CD4-positive, alpha-beta memory T cell (primary cell): Measurements from ENCODE around the gene SRR. TPM values are rescaled to one million over a fixed set of nuclear protein-coding genes. Genes with fewer than 3 reads are reported as not detected.
"Not testable (repeated sequence)": the region's sequence is repeated elsewhere in the genome, so short reads cannot be mapped to it uniquely, and the experiment has no call there.

Source experiments
- CTCF ChIA-PET: fragments of 350-600 bp; sonication (Branson Sonifier 250); formaldehyde crosslinking; loops from one replicate; lab custom pipeline; 2021; ENCODE audit warnings: inconsistent platforms; ENCODE audit not compliant: partially characterized antibody; lab: Charles Lee
- POLR2A ChIA-PET: fragments of 350-600 bp; sonication (Branson Sonifier 250); formaldehyde crosslinking; loops from one replicate; lab custom pipeline; 2021; ENCODE audit not compliant: partially characterized antibody; lab: Charles Lee
- DNase-seq, 5 donors: peaks; one replicate each; pipeline versions ENCODE4 v3.0.0 to v3.0.0-alpha.2; 2020 to 2022; ENCODE audit warnings: mixed read lengths in 1 of 5
- H3K27ac ChIP-seq: one replicate; pipeline ENCODE4 v1.7.0; 2013; ENCODE audit warnings: low read depth, low read length
- H3K27me3 ChIP-seq: 2 replicates; pipeline ENCODE4 v1.7.0; 2013; ENCODE audit warnings: mild to moderate bottlenecking, low read length, moderate library complexity; ENCODE audit not compliant: insufficient read depth
- H3K36me3 ChIP-seq: 2 replicates; pipeline ENCODE4 v1.7.0; 2013; ENCODE audit warnings: mild to moderate bottlenecking, low read length, moderate library complexity; ENCODE audit not compliant: insufficient read depth
- H3K4me1 ChIP-seq: 2 replicates; pipeline ENCODE4 v1.7.0; 2013; ENCODE audit warnings: mild to moderate bottlenecking, low read length, moderate library complexity; ENCODE audit not compliant: insufficient read depth
- H3K4me3 ChIP-seq, 2 donors: one replicate each; pipeline ENCODE4 v1.7.0; 2013; ENCODE audit warnings: low read length in 2 of 2, mild to moderate bottlenecking in 1 of 2
- H3K9me3 ChIP-seq, 2 donors: one replicate each; pipeline ENCODE4 v1.7.0; 2013; ENCODE audit warnings: low read length in 2 of 2, control low read depth in 1 of 2; ENCODE audit not compliant: control insufficient read depth in 1 of 2
- H3K27ac Mint-ChIP-seq, 7 donors: one replicate each; pipeline ENCODE4 v1.8.0; 2020 to 2021; ENCODE audit warnings: mixed read lengths in 7 of 7, mild to moderate bottlenecking in 6 of 7, inconsistent platforms in 3 of 7, moderate library complexity in 3 of 7
- H3K27me3 Mint-ChIP-seq, 2 donors: one replicate each; pipeline ENCODE4 v1.8.0; 2020 to 2021; ENCODE audit warnings: mixed read lengths in 2 of 2
- H3K36me3 Mint-ChIP-seq, 2 donors: one replicate each; pipeline ENCODE4 v1.8.0; 2020 to 2021; ENCODE audit warnings: mixed read lengths in 2 of 2, inconsistent platforms in 1 of 2, mild to moderate bottlenecking in 1 of 2
- H3K4me1 Mint-ChIP-seq, 4 donors: one replicate each; pipeline ENCODE4 v1.8.0; 2020 to 2021; ENCODE audit warnings: mixed read lengths in 4 of 4, mild to moderate bottlenecking in 1 of 4
- H3K4me3 Mint-ChIP-seq, 8 donors: one replicate each; pipeline ENCODE4 v1.8.0; 2020 to 2021; ENCODE audit warnings: mixed read lengths in 8 of 8, mild to moderate bottlenecking in 7 of 8, moderate library complexity in 6 of 8, inconsistent platforms in 3 of 8
- H3K9me3 Mint-ChIP-seq, 8 donors: one replicate each; pipeline ENCODE4 v1.8.0; 2020 to 2021; ENCODE audit warnings: mixed read lengths in 8 of 8, mild to moderate bottlenecking in 5 of 8, inconsistent platforms in 3 of 8, moderate library complexity in 1 of 8
- intact Hi-C: fragments of 100-400 bp; cut with micrococcal nuclease; formaldehyde crosslinking; loops from one replicate; pipeline ENCODE4 v1.15.1; 2023
- polyA plus RNA-seq, 2 donors: library from polyadenylated mRNA; unstranded; fragments of 300-500 nt; fragmentation: Illumina TruSeq; gene quantifications; one replicate each; pipeline ENCODE4 v1.2.3, GENCODE V29; 2021
- total RNA-seq, 2 experiments: library from RNA; stranded (reverse); gene quantifications; one replicate each; pipeline ENCODE4 v1.2.3, GENCODE V29; 2021

SRR gene
- total and polyA plus RNA-seq, 4 experiments from 2014 or later: 5.6 to 13.1 (median 6.8) TPM

GRCh38 chr17:2302778-2303203 lies 959 bp upstream of the SRR start:
- Histone ChIP-seq H3K36me3 (peaks cover 18% of the 10 kb centered on the region), H3K9me3 (no peaks in the 10 kb centered on the region), H3K4me3 (peak overlapping the region; percentile 84 to 94), H3K27me3 (no peaks in the 10 kb centered on the region), H3K4me1 (peaks cover 26% of the 10 kb centered on the region), H3K27ac (peak overlapping the region; percentile 88)
- intact Hi-C loops: loop anchor here (1.0 to 5.0 kb wide), 7 partner anchors 34 to 586 kb away; partner anchors contain the start of genes CLUH, MNT and TSR1
- DNase-seq: peak in 1 of 5 donors; percentile 32
- Mint-ChIP-seq H3K4me1 (peaks cover 27 to 63% (median 43%) of the 10 kb centered on the region in 4 donors), H3K27me3 (no peaks in the 10 kb centered on the region), H3K27ac (peak overlapping the region; percentile 90 to 93 (median 91)), H3K36me3 (peaks cover 19 to 31% of the 10 kb centered on the region in 2 donors), H3K4me3 (peak overlapping the region; percentile 92 to 95 (median 93)), H3K9me3 (no peaks in the 10 kb centered on the region)
- ChIA-PET POLR2A (interaction anchor here (0.6 to 4.0 kb wide), 19 partner anchors 10 to 248 kb away, joined by 3 to 34 read pairs (median 4); partner anchors contain the start of genes HIC1, METTL16, MNT and SGSM2), CTCF (interaction anchor here (1.0 to 2.4 kb wide), 5 partner anchors 26 to 248 kb away, joined by 3 to 11 read pairs (median 8); partner anchors contain the start of genes HIC1 and TSR1)

GRCh38 chr17:2304931-2305330 lies 1.2 kb downstream of the SRR start:
- no peaks in the 10 kb centered on the region for H3K9me3 ChIP-seq
- Mint-ChIP-seq H3K36me3 (peaks cover 4 to 17% of the 10 kb centered on the region in 2 donors), H3K4me1 (peaks cover 24 to 55% (median 39%) of the 10 kb centered on the region in 4 donors), H3K4me3 (peak overlapping the region in 7 of 8 donors; percentile 57 to 77 (median 67)), H3K27ac (peak overlapping the region in 5 of 7 donors; percentile 36 to 82 (median 43)), H3K9me3 (no peaks in the 10 kb centered on the region), H3K27me3 (no peaks in the 10 kb centered on the region)
- no peak overlapping the region for H3K4me3 ChIP-seq
- no peak for DNase-seq
- H3K27me3 ChIP-seq: no peaks in the 10 kb centered on the region
- ChIA-PET POLR2A (interaction anchor here (2.7 to 4.0 kb wide), 2 partner anchors 31 to 88 kb away, joined by 12 to 34 read pairs; partner anchors contain the start of genes SGSM2 and TSR1), CTCF (interaction anchor here (1.5 to 2.4 kb wide), 3 partner anchors 24 to 250 kb away, joined by 5 to 9 read pairs (median 5); partner anchors contain the start of genes HIC1 and TSR1)
- no peak overlapping the region for H3K27ac ChIP-seq
- H3K4me1 ChIP-seq: peaks cover 26% of the 10 kb centered on the region
- intact Hi-C loops: loop anchor here (1.0 to 5.0 kb wide), 2 partner anchors 47 to 88 kb away; no protein-coding TSS in a partner anchor
- H3K36me3 ChIP-seq: peaks cover 5% of the 10 kb centered on the region

- Mint-ChIP-seq H3K36me3 (no peaks in the 10 kb centered on the region), H3K9me3 (no peaks in the 10 kb centered on the region), H3K27ac (peak overlapping the region in 2 of 7 donors; percentile 2 to 69), H3K4me3 (no peak overlapping the region), H3K27me3 (no peaks in the 10 kb centered on the region), H3K4me1 (peaks cover 7 to 25% (median 16%) of the 10 kb centered on the region in 4 donors)
- DNase-seq: no peak
- Histone ChIP-seq H3K27me3 (no peaks in the 10 kb centered on the region), H3K4me1 (peaks cover 1% of the 10 kb centered on the region), H3K27ac (no peak overlapping the region), H3K4me3 (no peak overlapping the region), H3K9me3 (no peaks in the 10 kb centered on the region), H3K36me3 (no peaks in the 10 kb centered on the region)
- CTCF ChIA-PET: no interaction called here
- intact Hi-C loops: no loop called here
- POLR2A ChIA-PET: no interaction called here
These were observed 5.8 kb downstream of the SRR start for GRCh38 chr17:2309338-2310154.

GRCh38 chr17:2312736-2313135 lies 9.0 kb downstream of the SRR start:
- Mint-ChIP-seq H3K4me3 (no peak overlapping the region), H3K27me3 (no peaks in the 10 kb centered on the region), H3K27ac (no peak overlapping the region), H3K9me3 (no peaks in the 10 kb centered on the region), H3K36me3 (no peaks in the 10 kb centered on the region), H3K4me1 (peaks cover 0 to 7% (median 4%) of the 10 kb centered on the region in 4 donors)
- H3K4me3 ChIP-seq: no peak overlapping the region
- H3K9me3 ChIP-seq: no peaks in the 10 kb centered on the region
- H3K36me3 ChIP-seq: no peaks in the 10 kb centered on the region
- POLR2A ChIA-PET: interaction anchor here (1.2 kb wide), 1 partner anchor 10 kb away, joined by 3 read pairs; no protein-coding TSS in a partner anchor
- no peak overlapping the region for H3K27ac ChIP-seq
- intact Hi-C loops: no loop called here
- no peak for DNase-seq
- no peaks in the 10 kb centered on the region for H3K27me3 ChIP-seq
- H3K4me1 ChIP-seq: no peaks in the 10 kb centered on the region
- CTCF ChIA-PET: no interaction called here

GRCh38 chr17:2316916-2317205 lies 13.1 kb downstream of the SRR start:
- H3K27me3 Mint-ChIP-seq, H3K27me3 ChIP-seq, H3K27ac Mint-ChIP-seq, H3K4me1 ChIP-seq, H3K36me3 ChIP-seq, H3K4me3 ChIP-seq, H3K4me3 Mint-ChIP-seq, intact Hi-C loops, H3K4me1 Mint-ChIP-seq, H3K27ac ChIP-seq, CTCF ChIA-PET, POLR2A ChIA-PET, H3K9me3 Mint-ChIP-seq, H3K36me3 Mint-ChIP-seq, DNase-seq, H3K9me3 ChIP-seq: not testable (repeated sequence)

- Mint-ChIP-seq H3K27ac (peak overlapping the region in 1 of 7 donors; percentile 53), H3K4me3 (no peak overlapping the region), H3K36me3 (peaks cover 9% of the 10 kb centered on the region in 2 donors), H3K9me3 (no peaks in the 10 kb centered on the region), H3K4me1 (peaks cover 0 to 2% (median under 1%) of the 10 kb centered on the region in 4 donors), H3K27me3 (no peaks in the 10 kb centered on the region)
- no peaks in the 10 kb centered on the region for H3K27me3 ChIP-seq
- ChIA-PET CTCF (no interaction called here), POLR2A (interaction anchor here (0.6 kb wide), 2 partner anchors 153 to 1529 kb away, joined by 3 to 4 read pairs; no protein-coding TSS in a partner anchor)
- H3K27ac ChIP-seq: no peak overlapping the region
- H3K9me3 ChIP-seq: no peaks in the 10 kb centered on the region
- intact Hi-C loops: no loop called here
- DNase-seq: no peak
- H3K4me3 ChIP-seq: no peak overlapping the region
- peaks cover 1% of the 10 kb centered on the region for H3K36me3 ChIP-seq
- H3K4me1 ChIP-seq: no peaks in the 10 kb centered on the region
These were observed 14.0 kb downstream of the SRR start for GRCh38 chr17:2317796-2318195.

- POLR2A ChIA-PET: interaction anchor here (1.2 kb wide), 1 partner anchor 15 kb away, joined by 4 read pairs; the partner anchor contains the start of genes SMG6 and SRR
- peaks cover 20 to 22% of the 10 kb centered on the region in 2 donors for H3K36me3 Mint-ChIP-seq
These were observed 15.3 kb downstream of the SRR start for GRCh38 chr17:2319051-2319450.

More at GRCh38 chr17:2319051-2319450, 15.3 kb downstream of the SRR start:
- Histone ChIP-seq H3K27ac (no peak overlapping the region), H3K4me1 (no peaks in the 10 kb centered on the region), H3K27me3 (no peaks in the 10 kb centered on the region), H3K36me3 (peaks cover 14% of the 10 kb centered on the region), H3K4me3 (no peak overlapping the region), H3K9me3 (no peaks in the 10 kb centered on the region)
- intact Hi-C loops: no loop called here
- CTCF ChIA-PET: no interaction called here
- no peak for DNase-seq
- H3K27me3 Mint-ChIP-seq: no peaks in the 10 kb centered on the region
- peaks cover 0 to 2% (median under 1%) of the 10 kb centered on the region in 4 donors for H3K4me1 Mint-ChIP-seq
- peak overlapping the region in 2 of 7 donors; percentile 6 to 66 for H3K27ac Mint-ChIP-seq
- no peak overlapping the region for H3K4me3 Mint-ChIP-seq
- H3K9me3 Mint-ChIP-seq: no peaks in the 10 kb centered on the region
